Measurements from ENCODE around the gene LHB.
"Not testable (repeated sequence)": the region's sequence is repeated elsewhere in the genome, so short reads cannot be mapped to it uniquely, and the experiment has no call there.

LHB gene

DNA sequence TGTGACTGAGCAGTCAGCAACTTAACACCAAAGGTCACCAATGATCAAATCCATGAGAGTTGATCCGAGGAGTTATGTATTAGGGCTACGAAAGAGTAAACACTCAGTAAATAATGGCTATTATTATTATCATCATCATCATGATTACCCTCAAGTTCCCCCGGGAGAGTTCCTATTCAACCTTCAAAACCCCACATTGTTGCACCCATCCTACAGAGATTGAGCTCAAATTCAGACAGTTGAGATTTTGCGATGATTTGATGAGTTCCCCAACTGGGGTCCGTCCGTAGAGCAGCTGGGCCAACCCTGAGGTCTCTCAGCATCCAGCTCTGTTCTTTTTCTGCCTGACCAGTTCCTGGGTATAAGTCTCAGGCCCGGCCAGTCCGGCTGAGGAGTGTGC, 21.2 kb upstream of the LHB start:
- DNase-seq (ENCODE audit: low read depth in 2 of 2) = not testable (repeated sequence)

DNA sequence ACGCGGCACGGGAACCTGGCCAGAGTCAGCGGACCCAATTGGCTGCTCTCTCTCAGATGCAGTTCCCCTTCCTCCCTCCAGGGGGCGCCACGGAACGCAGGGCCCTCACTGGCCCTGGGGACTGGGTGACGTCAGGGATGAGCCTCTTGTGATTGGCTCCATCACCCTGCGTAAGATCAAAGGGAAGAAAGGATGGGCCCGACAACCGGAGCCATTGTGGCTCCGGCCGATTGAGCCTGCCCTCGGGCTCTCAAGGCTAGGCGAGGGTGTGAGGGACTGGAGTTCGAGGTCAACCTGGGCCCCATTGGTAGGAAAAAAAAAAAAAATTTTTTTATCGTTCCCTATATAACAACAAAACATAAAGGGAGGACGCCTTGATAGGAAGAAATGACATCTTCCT, 19.9 kb upstream of the LHB start, which contains the start of gene CGB1:
Gene CGB1, minus strand, starts transcription at position 81 of the 400 bp plus-strand sequence. CDS start 184 bp downstream, outside the sequence.
- not testable (repeated sequence) for DNase-seq (ENCODE audit: low read depth in 2 of 2)

DNA sequence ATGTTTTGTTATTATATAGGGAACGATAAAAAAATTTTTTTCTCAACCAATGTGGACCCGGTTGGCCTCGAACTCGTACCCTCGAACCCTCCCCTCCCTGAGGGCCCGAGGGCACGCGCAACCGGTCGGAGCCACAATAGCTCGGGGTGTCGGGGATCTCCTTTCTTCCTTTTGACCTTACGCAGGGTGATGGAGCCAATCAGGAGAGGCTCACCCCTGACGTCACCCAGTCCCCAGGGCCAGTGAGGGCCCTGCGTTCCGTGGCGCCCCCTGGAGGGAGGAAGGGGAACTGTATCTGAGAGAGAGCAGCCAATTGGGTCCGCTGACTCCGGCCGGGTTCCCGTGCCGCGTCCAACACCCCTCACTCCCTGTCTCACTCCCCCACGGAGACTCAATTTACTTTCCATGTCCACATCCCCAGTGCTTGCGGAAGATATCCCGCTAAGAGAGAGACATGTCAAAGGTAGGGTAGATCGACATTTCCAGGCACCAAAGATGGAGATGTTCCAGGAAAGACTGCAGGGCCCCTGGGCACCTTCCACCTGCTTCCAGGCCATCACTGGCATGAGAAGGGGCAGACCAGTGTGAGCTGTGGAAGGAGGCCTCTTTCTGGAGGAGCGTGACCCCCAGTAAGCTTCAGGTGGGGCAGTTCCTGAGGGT, 14.9 kb upstream of the LHB start, which contains the start of gene CGB2:
Gene CGB2, plus strand, starts transcription at position 249 of the 660 bp plus-strand sequence. Its CDS starts 206 bp downstream, at position 455.
- DNase-seq (ENCODE audit: low read depth in 2 of 2) = not testable (repeated sequence)

DNA sequence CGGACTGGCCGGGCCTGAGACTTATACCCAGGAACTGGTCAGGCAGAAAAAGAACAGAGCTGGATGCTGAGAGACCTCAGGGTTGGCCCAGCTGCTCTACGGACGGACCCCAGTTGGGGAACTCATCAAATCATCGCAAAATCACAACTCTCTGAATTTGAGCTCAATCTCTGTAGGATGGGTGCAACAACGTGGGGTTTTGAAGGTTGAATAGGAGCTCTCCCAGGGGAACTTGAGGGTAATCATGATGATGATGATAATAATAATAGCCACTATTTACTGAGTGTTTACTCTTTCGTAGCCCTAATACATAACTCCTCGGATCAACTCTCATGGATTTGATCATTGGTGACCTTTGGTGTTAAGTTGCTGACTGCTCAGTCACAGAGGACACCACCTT, 13.4 kb upstream of the LHB start:
- not testable (repeated sequence) for DNase-seq (ENCODE audit: low read depth in 2 of 2)

DNA sequence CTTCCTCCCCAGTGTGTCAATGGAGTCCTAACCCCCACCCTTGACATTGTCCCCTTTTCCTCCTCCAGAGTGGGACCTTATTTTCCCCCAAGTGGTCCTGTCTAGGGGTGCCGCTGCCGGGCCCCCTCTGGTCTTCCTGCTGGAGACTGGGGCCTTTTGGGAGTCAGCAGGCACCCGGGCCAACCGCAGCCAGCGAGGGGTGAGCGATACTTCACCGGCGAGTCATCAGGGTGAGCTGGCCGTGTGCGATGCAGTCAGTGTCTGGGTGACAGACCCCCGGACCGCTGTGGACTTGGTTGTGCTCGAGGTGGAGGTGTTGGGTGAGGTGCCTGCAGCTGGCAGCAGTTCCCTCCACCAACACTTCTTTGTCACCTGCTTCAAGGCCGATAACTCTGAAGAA, 12.9 kb upstream of the LHB start:
- DNase-seq (ENCODE audit: low read depth in 2 of 2) = not testable (repeated sequence)

DNA sequence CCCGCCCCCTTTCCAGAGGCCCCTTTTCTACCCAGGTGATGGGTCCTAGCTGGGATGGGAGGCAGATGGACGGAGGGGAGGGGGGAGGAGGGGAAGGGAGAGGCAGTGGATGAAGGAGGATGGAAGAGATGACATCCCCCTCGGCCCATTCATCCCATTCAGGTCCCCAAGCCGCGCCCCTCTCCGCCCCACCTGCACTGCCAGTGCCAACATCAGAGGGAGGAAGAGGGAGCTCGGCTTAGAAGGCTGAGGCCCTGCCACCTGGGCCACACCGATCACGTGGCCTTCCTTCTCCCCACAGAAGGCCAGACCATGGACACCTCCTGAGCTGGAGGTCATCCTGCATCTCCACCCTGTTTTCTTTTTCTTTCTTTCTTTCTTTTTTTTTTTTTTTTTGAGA, 11.8 kb upstream of the LHB start:
- not testable (repeated sequence) for DNase-seq (ENCODE audit: low read depth in 2 of 2)

DNA sequence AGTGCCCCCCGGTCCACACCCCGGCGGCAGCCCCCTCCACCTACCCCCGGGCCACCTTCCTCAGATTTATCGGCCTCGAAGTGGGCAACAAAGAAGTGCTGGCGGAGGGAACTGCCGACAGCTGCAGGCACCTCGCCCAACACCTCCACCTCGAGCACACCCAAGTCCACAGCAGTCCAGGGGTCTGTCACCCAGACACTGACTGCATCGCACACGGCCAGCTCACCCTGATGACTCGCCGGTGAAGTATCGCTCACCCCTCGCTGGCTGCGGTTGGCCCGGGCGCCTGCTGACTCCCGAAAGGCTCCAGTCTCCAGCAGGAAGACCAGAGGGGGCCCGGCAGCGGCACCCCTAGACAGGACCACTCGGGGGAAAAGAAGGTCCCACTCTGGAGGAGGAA, 8.7 kb upstream of the LHB start:
- not testable (repeated sequence) for DNase-seq (ENCODE audit: low read depth in 2 of 2)

DNA sequence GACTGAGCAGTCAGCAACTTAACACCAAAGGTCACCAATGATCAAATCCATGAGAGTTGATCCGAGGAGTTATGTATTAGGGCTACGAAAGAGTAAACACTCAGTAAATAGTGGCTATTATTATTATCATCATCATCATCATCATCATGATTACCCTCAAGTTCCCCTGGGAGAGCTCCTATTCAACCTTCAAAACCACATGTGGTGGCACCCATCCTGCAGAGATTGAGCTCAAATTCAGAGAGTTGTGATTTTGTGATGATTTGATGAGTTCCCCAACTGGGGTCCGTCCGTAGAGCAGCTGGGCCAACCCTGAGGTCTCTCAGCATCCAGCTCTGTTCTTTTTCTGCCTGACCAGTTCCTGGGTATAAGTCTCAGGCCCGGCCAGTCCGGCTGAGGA, 8.2 kb upstream of the LHB start:
- not testable (repeated sequence) for DNase-seq (ENCODE audit: low read depth in 2 of 2)

DNA sequence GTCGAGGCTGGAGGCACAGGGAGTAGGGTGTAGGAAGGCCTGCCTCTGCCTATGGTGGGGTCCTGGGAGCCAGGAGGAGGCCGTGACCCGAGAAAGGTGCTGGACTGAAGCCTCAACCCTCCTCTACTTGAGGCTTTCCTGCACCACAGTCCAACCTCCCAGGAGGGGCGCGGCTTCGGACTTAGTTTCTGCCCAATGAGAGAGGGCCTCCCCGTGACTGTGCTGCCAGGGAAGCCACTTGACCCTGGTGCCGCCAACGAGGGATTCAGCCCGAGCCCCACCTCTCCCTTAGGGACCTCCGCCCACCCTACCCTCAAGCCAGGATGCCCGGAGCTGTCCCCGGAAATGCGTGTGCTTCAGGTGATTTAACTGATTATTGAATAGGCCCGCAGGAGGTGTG, 7.3 kb upstream of the LHB start, which contains the start of gene CGB3:
Gene CGB3, minus strand, starts transcription at position 101 of the 400 bp plus-strand sequence. CDS start 362 bp downstream, outside the sequence.
- DNase-seq (ENCODE audit: low read depth in 2 of 2) = not testable (repeated sequence)

DNA sequence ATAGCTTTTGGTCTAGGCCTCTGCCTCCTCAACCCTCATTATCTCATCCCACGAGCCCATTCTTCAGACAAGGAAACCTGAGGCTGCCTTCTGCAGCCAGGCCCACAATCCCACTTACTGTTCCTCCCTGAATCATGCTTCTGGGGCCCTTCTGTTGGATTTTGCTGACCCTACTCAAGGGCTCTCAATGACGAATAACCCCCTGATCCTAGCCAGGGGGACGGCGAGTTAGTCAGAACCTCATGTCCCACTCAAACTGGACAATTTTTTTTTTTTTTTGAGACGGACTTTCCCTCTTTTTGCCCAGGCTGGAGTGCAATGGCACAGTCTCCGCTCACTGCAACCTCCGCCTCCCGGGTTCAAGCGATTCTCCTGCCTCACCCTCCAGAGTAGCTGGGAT, 5.2 kb upstream of the LHB start:
- DNase-seq (ENCODE audit: low read depth in 2 of 2) = no peak

DNA sequence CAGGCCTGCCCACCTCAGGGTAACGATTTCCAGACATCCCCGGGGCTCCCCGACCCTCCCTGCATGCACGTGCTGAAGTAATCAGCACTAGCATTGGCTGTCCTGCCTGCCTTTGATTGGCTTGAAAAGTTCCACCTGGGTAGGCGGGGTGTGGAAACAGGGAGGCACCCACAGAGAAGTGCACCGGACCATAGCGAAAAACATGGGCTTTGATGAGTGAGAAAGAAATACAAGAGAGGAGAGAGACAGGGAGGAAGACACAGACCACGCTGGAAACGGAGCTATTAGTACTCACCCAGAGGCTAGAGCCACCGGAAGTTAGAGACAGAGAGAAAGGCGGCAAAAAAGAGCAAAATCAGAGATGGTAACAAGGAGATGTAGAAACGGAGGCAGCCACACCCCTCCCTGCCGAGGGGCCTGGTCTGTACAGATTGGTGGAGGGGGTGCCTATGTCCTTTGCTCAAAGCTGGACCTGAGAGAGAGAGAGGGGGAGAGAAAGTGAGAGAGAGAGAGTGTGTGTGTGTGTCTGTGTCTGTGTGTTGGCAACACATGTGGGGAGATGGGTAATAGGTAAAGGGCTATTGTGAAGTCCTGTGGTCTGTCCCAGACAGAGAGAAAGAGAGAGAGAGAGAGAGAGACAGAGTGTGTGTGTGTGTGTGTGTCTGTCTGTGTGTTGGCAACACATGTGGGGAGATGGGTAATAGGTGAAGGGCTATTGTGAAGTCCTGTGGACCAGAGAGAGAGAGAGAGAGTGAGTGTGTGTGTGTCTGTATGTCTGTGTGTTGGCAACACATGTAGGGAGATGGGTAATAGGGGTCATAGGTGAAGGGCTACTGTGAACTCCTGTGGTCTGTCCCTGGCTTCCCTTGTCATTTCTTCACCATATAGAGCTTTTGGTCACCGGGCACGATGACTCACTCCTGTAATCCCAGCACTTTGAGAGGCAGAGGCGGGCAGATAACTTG, 4.3 kb upstream of the LHB start:
- no peak for DNase-seq (ENCODE audit: low read depth in 2 of 2)

DNA sequence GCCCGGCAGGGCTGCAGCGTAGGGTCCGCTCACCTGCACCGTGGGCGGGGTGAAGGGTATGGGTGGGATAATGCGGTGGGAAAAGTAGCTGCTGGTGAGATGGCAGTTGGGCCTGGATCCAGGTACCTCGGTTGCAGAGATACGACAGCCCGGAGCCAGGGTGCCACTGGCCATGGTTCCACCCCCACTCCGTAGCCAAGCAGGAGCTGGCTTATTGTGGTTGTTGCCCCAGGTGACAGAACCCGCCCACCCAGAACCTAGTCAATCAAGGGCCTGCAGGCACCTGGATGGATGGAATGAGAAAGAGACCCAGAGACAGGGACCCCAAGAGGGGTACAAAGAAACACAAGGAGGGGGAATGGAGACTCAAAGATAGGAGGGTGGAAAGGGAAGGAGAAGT, 3.5 kb upstream of the LHB start:
- DNase-seq (ENCODE audit: low read depth in 2 of 2) = no peak

DNA sequence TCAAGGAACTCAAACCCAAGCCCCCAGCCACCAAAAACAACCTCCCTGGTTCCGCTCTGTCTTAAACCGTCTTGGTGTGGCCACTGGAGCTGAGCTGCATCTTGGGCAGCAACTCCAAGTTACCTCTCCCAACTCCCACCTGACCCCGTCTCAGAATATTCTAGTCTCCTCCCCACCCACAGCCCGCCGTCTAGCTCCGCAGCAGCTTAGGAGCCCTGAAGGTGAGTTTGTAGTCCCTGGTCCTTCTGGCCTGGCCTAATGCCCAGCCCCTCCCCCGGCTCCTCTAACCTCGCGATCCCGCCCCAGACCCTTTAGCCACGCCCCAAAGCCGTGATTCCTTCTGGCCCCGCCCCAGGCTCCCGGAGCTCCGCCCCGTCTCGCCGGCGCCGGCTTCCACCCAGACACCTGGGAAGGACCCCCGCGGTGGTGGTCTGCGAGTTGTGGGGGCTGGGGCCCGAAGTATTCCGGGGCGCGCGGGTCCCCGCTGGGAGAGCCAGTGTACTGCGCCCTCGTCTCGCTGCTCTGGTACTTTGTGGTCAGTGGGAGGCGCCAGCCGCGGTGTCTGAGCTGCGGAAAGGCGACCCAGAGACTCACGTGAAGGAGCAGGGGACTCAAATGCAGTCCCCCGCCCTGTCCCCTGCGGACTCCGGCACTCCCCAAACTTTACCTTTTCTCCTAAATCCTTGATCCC, 2.5 kb upstream of the LHB start:
- no peak for DNase-seq (ENCODE audit: low read depth in 2 of 2)

DNA sequence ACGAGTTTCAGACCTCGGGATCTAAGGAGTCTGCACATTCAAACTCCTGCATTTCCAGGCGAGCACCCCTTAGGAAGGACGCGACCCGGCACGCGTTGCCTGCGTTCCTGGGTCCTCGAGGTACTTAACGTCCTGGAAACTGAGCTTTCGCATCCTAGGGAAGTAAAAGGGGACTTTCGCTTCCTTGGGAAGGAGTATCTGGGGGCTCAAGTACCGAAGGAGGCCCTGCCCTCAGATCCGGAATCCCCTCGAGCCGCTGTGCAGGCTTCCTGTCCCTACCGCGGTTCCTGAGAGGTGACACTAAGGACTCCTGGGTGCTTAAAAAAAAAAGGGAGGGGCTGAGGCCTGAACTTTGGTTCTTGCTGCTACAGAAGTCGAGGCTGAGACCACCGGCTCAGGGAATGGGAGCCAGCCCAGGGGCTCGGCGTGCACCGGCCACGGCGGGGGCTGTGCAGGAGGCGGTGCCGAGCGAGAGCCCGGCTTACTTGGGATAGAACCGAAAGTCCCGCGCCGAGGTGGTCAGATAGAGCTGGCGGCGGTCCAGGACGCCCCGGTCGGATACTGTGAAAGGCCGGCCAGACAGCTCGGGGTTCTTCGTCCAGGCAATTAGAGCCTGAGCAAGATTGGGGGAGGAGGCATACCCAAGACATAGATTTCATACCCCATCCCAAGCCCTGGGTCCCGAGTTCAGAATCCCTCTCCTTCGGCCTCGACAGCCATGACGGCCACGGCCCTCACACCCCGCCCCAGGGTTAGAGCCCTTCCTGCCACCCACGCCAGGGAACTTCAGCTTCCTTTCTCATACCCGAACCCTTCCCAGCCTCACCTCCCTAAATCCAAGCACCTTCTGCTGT, 1.7 kb upstream of the LHB start:
- DNase-seq (ENCODE audit: low read depth in 2 of 2) = not testable (repeated sequence)

DNA sequence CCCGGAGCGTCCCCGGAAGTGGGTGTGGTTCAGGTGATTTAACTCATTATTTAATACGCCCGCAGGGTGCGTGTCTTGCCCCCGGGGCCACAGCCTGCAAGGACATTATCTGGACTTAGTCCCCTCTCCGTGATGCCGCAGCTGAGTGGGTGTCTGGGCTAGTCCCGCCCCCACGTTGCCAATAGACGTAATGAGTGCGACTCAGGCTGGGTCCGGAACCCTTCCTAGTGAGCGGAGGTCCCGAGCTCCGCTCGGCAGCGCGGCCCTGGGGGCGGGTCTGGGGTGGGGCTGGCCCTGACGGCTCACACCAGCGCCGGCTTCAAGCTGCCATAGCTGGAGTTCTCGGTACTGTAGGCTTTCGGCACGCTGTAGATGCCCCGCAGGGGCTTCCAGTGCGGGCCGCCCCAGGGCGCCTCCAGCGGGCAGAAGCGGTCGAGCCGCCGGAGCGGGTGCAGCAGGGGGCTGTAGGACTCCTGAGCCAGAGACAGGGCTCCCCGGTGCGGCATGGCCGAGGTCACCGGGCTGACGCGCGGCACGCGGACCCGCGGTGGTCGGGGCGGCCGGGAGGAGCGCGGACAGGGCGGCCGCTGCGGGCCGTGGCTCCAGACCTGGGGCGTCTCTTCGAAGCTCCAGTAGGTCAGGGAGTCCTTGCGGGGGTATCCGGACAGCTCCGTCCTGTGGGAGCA, 918 bp upstream of the LHB start:
- DNase-seq (ENCODE audit: low read depth in 2 of 2) = peak; percentile 26 to 27

DNA sequence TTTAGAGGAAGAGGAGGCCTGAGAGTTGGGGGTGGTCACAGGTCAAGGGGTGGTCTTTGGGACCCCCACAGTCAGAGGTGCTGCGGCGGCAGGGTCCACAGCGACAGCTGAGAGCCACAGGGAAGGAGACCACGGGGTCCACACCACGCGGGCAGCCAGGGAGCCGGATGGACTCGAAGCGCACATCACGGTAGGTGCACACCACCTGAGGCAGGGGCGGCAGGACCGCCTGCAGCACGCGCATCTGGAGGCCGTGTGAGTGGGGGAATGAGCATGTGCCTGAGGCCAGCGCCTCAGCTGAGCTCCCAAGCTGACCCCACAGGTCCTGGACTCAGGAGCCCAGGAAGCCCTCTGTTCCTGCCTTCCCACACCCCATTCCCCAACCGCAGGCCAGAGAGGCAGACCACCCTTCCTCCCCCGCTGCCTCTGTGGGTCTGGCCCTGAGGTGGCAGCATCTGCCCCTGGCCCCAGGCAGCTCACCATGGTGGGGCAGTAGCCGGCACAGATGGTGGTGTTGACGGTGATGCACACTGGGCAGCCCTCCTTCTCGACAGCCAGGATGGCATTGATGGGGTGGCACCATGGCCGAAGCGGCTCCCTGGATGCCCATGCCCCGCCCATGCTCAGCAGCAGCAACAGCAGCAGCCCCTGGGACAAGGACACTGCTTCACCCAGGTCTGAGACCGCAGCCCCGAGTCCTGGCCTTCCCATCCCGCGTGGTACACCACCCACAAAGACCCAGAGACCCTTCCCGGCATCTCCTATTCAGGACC, 638 bp downstream of the LHB start:
- no peak for DNase-seq (ENCODE audit: low read depth in 2 of 2)

DNA sequence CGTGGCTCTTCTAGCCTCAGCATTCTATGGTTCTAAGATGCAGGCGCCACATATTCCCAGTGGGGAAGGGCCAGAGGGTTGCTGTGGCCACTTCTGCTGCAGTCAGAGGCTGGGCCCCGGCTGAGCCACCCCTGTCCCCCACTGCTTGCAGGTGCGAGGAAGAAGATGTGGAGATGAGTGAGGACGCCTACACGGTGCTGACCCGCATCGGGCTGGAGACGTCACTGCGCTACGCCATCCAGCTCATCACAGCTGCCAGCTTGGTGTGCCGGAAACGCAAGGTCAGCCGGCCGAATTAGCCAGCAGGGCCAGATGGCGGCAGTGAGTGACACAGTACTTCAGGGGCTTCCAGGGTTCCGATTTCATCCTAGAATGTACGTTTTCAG, 2.0 kb downstream of the LHB start:
- no peak for DNase-seq (ENCODE audit: low read depth in 2 of 2)

DNA sequence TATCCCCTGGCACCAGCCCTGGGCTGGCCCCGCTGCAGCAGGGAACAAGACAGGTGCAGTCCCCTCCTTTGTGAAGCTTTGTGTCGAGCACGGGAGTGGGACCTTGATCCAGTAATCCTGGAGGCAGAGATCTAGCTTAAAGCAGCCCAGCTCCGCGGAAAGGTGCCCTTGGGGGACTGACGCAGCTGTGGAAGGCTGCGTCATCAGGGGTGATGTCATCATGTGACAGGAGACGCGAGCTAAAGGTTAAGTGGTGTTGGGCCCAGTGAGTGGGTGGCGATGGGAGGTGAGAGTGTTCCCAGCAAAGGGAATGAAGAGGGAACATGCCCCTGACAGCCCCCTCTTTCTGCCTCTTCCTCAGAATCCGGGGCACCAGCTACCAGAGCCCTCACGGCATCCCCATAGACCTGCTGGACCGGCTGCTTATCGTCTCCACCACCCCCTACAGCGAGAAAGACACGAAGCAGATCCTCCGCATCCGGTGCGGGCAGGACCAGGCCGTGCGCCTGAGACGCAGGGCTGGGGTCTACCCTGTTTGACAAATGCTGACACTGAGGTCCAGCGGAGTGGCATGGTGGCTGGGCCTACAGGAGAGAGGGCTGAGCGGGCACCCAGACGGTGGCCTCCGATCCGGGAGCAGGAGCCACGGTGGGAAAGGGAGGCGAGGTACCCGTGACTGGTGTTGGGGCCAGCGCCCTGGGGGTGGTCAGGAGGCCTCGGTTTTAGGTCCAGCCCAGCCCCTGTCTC, 2.6 kb downstream of the LHB start:
- no peak for DNase-seq (ENCODE audit: low read depth in 2 of 2)

DNA sequence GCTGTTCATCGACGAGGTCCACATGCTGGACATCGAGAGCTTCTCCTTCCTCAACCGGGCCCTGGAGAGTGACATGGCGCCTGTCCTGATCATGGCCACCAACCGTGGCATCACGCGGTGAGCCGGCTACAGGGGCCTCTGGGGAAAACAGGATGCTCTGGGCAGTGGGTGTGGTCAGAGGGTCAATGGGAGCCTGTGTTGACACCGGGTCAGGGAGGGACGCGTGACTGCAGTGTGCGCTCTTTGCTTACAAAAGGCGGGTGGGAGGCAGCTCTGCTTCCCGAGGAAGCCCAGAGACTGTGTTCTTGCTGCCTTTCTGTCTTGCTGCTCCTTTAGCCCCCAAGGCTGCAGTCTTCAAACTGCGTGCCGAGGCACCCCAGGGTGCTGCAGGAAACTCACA, 5.7 kb downstream of the LHB start:
- DNase-seq (ENCODE audit: low read depth in 2 of 2) = no peak

All from fibroblast of skin of left quadriceps (primary cell).